22Rv1 (cell line): ENCODE results near the gene SLC25A11.
"Not testable (repeated sequence)": the region's sequence is repeated elsewhere in the genome, so short reads cannot be mapped to it uniquely, and the experiment has no call there.

Source experiments
- ZFX ChIP-seq: fragments of 450-650 bp; IDR thresholded peaks from 2 replicates; pipeline ENCODE4 v1.6.1; 2017; ENCODE audit warnings: antibody characterized with exemption, borderline replicate concordance
- TF ChIP-seq, protein P1 (sequence below): fragments of 450-650 bp; IDR thresholded peaks from 2 replicates; pipeline ENCODE4 v1.5.1; 2017; ENCODE audit warnings: mild to moderate bottlenecking

DNA sequence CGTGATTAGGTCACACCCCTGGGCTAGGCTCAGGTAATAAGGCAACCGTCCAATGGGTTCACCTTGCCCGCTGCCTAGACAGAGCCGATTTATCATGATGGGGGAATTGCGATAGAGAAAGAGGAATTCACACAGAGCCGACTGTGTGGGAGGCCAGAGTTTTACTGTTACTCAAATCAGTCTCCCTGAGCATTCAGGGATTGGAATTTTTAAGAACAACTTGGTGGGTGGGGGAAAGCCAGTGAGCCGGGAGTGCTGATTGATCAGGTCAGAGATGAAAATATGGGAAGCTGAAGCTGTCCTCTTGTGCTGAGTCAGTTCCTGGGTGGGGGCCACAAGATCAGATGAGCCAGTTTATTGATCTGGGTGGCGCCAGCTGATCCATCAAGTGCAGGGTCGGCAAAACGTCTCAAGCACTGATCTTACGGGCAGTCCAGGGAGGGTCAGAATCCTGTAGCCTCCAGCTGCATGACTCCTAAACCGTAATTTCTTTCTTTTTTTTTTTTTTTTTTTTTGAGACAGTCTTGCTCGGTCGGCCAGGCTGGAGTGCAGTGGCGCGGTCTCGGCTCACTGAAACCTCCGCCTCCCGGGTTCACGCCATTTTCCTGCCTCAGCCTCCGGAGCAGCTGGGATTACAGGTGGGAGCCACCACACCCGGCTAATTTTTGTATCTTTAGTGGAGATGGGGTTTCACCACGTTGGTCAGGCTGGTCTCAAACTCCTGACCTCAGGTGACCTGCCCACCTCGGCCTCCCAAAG is 13.1 kb downstream of the SLC25A11 start:
- TF ChIP-seq, protein P1, sequence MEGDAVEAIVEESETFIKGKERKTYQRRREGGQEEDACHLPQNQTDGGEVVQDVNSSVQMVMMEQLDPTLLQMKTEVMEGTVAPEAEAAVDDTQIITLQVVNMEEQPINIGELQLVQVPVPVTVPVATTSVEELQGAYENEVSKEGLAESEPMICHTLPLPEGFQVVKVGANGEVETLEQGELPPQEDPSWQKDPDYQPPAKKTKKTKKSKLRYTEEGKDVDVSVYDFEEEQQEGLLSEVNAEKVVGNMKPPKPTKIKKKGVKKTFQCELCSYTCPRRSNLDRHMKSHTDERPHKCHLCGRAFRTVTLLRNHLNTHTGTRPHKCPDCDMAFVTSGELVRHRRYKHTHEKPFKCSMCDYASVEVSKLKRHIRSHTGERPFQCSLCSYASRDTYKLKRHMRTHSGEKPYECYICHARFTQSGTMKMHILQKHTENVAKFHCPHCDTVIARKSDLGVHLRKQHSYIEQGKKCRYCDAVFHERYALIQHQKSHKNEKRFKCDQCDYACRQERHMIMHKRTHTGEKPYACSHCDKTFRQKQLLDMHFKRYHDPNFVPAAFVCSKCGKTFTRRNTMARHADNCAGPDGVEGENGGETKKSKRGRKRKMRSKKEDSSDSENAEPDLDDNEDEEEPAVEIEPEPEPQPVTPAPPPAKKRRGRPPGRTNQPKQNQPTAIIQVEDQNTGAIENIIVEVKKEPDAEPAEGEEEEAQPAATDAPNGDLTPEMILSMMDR: not testable (repeated sequence)
- TF ChIP-seq ZFX: not testable (repeated sequence)
